T follicular helper cell (primary cell): ENCODE measurements around the gene NPTXR.

ENCODE experiments used
- DNase-seq: peaks from one replicate; pipeline ENCODE4 v3.0.0-alpha.2; 2020; ENCODE audit warnings: low read depth

The NPTXR gene

GRCh38 chr22:38853196-38853651 is 9.4 kb upstream of the NPTXR start:
- no peak for DNase-seq

GRCh38 chr22:38852522-38852921 is 8.7 kb upstream of the NPTXR start:
- DNase-seq, result no peak

DNA sequence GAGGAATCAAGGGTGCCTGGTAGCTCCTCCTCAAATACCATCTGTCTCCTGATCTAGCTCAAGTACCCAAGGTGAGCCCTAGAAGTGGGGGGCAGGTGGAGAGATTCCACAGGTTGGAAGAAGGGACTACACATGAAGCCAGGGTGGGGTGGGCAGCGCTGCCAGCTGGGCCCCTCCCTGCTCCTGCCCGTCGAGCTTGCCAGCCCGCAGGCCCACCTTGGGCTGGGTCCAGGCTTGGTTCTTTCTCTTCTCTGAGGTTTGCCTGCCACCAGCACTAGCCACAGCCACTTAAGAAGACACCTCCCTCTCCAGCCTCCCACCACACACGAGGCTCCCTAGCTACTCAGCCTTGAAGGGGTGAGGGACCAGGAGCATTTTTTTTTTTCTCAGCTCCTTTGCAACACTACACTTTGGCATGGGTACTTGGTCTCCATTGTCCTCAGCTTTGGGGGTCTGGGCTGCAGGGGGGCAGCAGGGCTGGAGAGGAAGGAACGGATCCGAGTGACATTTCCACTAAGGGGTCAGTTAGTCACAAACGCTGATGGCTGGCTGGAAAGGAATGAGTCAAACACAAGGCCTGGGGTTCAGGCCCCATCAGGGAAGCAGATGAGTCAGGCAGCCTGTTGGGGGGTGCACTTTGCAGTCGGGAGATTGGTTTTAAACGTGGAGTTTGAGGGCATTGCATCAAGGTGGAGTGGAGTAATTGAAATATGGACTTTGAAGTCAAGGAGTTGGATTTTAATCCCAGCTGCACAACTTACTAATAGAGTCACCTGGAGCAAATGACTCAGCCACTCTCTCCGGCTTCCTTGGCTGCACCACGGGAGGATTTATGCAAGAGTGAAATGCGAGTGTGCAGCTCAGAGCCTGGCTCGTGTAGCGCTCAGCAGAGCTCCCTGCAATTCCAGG is 7.4 kb upstream of the NPTXR start:
- no peak for DNase-seq

- no peak for DNase-seq
Measured at GRCh38 chr22:38850399-38850798, 6.6 kb upstream of the NPTXR start.

GRCh38 chr22:38849811-38850210 is 6.0 kb upstream of the NPTXR start:
- DNase-seq, result no peak

DNA sequence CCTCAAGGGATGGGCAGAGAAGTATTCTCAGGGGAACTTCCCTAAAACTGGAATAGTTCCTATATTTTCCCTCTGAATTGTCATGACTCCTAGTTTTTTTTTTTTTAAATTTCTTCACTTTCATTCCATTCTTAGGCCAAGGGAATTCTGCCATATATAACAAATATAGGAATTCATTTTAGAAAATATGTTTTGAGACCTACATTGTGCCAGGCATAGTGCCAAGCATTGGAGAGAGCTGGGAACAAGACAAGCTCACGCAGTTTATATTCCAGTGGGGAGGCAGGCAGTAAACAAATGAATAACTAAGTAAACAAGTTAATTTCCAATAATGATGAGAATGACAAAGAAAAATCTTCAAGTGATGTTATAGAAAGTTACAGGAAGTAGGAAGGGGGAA is 2.6 kb upstream of the NPTXR start:
- DNase-seq, result no peak

DNA sequence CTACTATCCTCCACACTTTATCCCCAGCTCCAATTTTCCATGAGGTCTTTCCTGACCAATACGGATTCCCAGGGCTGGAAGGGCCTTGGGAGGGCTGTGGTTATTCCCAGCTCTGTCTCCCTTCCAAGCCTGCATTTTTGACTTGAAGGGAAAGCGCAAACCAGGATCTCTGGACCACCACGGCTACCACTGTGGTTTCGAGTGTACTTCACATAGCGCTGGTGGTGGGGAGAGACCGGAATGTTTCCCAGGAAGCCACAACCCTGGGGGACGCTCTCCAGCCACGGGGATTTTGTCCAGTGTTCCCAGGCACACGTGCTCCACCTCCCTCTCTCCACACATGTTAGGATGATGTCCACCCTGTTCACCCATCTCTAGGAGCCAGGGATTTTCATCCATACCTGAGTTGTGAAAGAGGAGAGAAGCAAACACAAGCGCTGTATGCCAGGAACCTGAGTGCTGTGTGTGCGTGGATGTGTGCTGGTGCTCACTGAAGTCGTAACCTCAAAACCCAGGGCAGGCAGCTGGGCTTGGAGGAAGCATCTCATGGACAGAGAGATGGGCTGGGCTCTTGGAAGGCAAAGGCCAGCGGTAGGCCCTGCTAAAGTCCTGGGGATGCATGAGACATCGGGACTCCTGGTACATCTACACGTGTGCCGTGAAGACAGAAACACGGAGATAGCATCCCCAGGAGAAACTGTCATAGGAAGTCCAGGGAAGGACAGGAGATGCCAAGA is 1.3 kb upstream of the NPTXR start:
- DNase-seq, result no peak

GRCh38 chr22:38844315-38845003 is 631 bp upstream of the NPTXR start:
- DNase-seq, result no peak

GRCh38 chr22:38843201-38843656 is 599 bp downstream of the NPTXR start:
- peak; percentile 23 for DNase-seq

- no peak for DNase-seq
Measured at GRCh38 chr22:38842512-38843200, 1.2 kb downstream of the NPTXR start.

DNA sequence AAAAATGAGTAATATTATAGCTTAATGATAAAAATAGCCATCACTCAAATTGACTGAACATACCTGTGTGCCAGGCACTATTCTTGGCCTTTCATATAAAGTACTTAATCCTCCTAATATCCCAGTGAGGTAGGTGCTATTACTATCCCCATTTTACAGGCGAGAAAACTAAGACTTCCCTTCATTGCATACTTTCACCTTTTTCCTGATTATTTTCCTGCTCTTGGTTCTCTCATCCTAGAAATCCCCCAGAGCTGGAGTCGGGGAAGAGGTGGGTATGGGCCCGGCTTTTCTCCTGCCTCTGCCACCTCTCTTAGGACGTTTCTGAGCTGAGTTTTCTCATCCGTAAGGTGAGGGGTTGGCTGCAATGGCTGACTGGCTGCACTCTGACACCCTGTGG is 2.2 kb downstream of the NPTXR start:
- DNase-seq, result no peak

DNA sequence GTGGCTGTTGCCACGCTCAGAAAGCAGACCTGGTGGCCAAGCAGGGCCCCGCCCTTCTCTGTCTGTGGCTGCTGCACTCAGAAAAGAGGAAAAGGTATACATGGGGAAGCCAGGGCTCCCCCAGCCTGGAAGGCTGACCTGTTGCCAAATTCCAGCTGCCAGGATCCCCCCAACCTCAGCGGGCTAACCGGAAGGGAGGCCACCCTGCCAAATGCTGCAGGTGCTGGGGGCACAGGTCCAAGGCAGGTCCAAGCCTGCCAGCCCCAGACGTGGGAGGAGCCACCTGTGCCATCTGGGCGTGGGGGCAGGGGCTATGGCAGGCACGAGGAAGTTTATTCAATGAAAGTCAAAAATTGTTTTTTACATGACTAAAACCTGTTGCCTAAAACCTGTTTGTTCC is 2.6 kb downstream of the NPTXR start:
- no peak for DNase-seq

- DNase-seq, result no peak
Measured at GRCh38 chr22:38840129-38840528, 3.7 kb downstream of the NPTXR start.

DNA sequence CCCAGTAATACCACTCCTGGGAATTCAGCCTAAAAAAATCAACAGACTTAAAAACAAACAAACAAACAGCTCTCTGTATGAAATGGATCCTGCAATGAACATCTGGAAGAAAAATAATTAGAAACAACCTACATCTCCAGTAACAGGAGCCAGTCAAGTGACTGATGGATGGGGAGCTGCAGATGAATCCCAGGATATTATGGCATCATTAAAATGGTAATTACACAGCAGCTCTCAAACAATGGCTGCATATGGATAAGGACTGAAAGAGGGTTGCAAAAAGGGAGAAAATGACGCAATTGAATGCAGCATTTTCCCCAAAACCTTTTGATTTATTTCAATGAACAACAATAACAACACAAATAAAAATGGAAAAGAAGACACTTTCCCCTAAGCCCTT is 4.1 kb downstream of the NPTXR start:
- no peak for DNase-seq

- no peak for DNase-seq
Measured at GRCh38 chr22:38837414-38837928, 6.4 kb downstream of the NPTXR start.

DNA sequence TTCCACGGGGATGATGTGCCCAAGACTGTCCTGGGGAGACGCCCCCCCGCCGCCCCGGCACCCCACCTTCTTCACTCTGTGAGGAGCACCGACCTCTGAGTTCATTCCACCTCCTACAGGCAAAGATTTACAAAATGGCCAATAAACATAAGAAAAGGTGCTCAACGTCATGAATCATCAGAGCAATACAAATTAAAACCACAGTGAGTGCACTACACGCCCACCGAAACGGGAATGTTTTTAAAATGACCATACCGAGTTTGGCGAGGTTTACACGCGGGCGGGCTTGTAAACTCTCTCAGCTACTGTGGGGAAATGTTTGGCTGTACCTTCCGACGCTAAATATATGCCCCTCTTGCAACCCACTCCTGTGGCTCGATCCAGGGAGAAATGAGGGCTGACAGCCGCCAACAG is 7.9 kb downstream of the NPTXR start:
- DNase-seq, result no peak

GRCh38 chr22:38834991-38835390 is 8.8 kb downstream of the NPTXR start:
- no peak for DNase-seq

GRCh38 chr22:38834215-38834953 is 9.4 kb downstream of the NPTXR start:
- no peak for DNase-seq

DNA sequence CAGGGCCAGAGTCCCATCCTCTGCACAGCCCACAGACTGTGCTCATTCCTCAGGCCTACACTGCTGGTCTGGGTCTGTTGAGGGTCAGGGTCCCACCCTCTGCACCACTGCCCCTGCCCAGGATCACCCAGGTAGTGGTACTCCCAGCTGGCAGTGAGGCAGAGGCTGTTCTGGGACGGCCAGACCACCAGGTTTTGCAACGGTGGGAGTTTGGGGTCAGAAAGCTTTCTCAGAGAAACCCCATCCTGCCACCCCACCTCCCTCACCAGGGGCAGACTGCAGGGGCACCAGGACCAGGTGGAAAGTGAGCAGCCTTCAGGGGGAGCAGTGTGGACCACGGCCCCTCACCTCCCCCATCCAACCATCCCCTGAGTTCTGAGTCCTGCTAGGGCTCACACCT is 10.8 kb downstream of the NPTXR start:
- DNase-seq, result no peak

GRCh38 chr22:38832005-38832978 is 11.5 kb downstream of the NPTXR start:
- no peak for DNase-seq
